Ishikawa (cell line): ENCODE data around the gene RREB1.

Experiments used
- CEBPB ChIP-seq: IDR thresholded peaks from 2 replicates; pipeline ENCODE4 v1.6.1; 2012
- CREB1 ChIP-seq: IDR thresholded peaks from 2 replicates; pipeline ENCODE4 v1.6.1; 2012; ENCODE audit warnings: low read depth
- EGR1 ChIP-seq: IDR thresholded peaks from 2 replicates; pipeline ENCODE4 v1.6.1; 2012
- EP300 ChIP-seq: IDR thresholded peaks from 2 replicates; pipeline ENCODE4 v1.6.1; 2012; ENCODE audit warnings: borderline replicate concordance
- FOXM1 ChIP-seq: IDR thresholded peaks from 2 replicates; pipeline ENCODE4 v1.6.1; 2012; ENCODE audit warnings: low read depth, borderline replicate concordance
- NFIC ChIP-seq: IDR thresholded peaks from 2 replicates; pipeline ENCODE4 v1.6.1; 2012
- RAD21 ChIP-seq: IDR thresholded peaks from 2 replicates; pipeline ENCODE4 v1.6.1; 2012; ENCODE audit warnings: low read depth
- TAF1 ChIP-seq: IDR thresholded peaks from 2 replicates; pipeline ENCODE4 v1.6.1; 2012; ENCODE audit warnings: low read depth, mild to moderate bottlenecking
- TCF12 ChIP-seq: IDR thresholded peaks from 2 replicates; pipeline ENCODE4 v1.6.1; 2012; ENCODE audit warnings: low read depth
- TEAD4 ChIP-seq: IDR thresholded peaks from 2 replicates; pipeline ENCODE4 v1.6.1; 2012
- USF1 ChIP-seq: IDR thresholded peaks from 2 replicates; pipeline ENCODE4 v1.6.1; 2012
- YY1 ChIP-seq: IDR thresholded peaks from 2 replicates; pipeline ENCODE4 v1.6.1; 2012; ENCODE audit warnings: low read depth
- ZBTB7A ChIP-seq: IDR thresholded peaks from 2 replicates; pipeline ENCODE4 v1.6.1; 2012; ENCODE audit warnings: low read depth
- TF ChIP-seq, protein P1 (sequence below): IDR thresholded peaks from 2 replicates; pipeline ENCODE4 v1.6.1; 2012
- TF ChIP-seq, protein P2 (sequence below): IDR thresholded peaks from 2 replicates; pipeline ENCODE4 v1.6.1; 2012; ENCODE audit warnings: low read depth, mild to moderate bottlenecking

Gene RREB1

DNA sequence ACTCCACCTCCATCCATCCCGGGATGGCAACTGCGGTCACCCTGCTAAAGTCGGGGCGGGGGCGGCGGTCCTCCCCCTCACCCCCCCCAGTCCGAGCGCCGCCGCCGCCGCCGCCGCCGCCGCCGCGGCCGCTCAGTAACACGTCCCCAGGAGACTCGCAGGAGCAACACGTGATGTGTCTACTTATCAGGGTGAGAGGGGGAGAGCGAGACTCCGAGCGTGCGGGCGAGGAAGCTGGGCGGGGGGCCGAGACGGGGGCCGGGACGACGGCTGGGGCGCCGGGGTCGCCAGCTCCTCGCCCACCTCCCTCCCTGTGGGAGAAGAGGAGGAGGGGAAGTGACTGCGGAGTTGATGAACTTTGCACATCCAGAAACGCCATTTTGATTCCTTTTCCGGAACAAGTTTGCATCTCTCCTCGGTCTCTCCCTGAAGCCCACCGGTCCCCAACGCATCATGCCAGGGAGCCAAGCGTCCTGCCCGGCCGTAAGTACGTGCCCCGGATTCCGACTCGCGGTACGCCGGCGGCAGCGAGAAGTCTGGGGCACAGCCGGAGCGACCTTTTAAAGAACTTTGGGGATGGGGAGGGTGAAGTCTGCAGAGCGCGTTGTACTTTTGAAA, at the start of gene RREB1:
Gene RREB1 (plus strand): TSS at position 384 of the 618 bp plus-strand sequence. CDS start 73,951 bp downstream, outside the sequence.
- TF ChIP-seq CEBPB (no peak), TCF12 (peak; percentile 12; the same call in 1 of the 2 replicates), TEAD4 (no peak), ZBTB7A (peak; percentile 19; the same call in 1 of the 2 replicates), RAD21 (no peak), USF1 (peak; percentile 92), NFIC (no peak), EGR1 (no peak), YY1 (peak; percentile 76), FOXM1 (no peak), TAF1 (peak; percentile 22; the same call in 1 of the 2 replicates), EP300 (peak; percentile 29; the same call in 1 of the 2 replicates), CREB1 (no peak)
- TF ChIP-seq, protein P1, sequence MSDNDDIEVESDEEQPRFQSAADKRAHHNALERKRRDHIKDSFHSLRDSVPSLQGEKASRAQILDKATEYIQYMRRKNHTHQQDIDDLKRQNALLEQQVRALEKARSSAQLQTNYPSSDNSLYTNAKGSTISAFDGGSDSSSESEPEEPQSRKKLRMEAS, result peak; percentile 41; the same call in 1 of the 2 replicates
- TF ChIP-seq, protein P2, sequence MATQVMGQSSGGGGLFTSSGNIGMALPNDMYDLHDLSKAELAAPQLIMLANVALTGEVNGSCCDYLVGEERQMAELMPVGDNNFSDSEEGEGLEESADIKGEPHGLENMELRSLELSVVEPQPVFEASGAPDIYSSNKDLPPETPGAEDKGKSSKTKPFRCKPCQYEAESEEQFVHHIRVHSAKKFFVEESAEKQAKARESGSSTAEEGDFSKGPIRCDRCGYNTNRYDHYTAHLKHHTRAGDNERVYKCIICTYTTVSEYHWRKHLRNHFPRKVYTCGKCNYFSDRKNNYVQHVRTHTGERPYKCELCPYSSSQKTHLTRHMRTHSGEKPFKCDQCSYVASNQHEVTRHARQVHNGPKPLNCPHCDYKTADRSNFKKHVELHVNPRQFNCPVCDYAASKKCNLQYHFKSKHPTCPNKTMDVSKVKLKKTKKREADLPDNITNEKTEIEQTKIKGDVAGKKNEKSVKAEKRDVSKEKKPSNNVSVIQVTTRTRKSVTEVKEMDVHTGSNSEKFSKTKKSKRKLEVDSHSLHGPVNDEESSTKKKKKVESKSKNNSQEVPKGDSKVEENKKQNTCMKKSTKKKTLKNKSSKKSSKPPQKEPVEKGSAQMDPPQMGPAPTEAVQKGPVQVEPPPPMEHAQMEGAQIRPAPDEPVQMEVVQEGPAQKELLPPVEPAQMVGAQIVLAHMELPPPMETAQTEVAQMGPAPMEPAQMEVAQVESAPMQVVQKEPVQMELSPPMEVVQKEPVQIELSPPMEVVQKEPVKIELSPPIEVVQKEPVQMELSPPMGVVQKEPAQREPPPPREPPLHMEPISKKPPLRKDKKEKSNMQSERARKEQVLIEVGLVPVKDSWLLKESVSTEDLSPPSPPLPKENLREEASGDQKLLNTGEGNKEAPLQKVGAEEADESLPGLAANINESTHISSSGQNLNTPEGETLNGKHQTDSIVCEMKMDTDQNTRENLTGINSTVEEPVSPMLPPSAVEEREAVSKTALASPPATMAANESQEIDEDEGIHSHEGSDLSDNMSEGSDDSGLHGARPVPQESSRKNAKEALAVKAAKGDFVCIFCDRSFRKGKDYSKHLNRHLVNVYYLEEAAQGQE, result no peak

DNA sequence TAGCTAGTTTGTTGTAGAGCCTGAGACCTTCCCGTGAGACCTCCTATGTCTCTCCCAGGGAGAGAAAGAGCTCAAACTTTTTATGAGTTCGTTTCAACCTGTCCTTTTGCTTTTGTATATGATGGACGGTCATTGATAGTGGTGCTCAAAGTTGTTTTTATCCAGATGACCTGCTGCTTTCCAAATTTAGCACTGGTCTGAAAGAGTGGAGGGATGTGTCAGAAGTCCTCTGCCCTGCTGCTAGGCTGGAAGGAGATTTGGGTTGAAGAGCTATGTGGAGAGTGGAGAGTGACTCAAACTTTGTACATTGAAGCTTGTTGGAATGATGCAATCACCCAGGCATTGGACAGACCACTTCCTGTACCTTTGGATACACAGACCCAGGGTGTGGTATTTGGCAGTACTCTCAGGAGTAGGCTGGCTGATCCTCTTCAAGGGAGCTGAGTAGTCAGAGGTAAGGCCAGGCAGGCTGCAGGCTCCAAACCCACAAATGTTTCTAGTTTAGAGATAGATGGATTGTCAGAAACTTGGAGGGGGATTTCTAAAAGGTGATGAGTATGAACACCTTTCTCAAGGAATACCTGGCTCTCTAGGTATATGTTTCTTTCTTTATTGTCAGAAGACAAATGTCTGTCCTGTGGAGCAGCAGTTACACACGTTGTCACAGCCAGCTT, 49.4 kb upstream of the RREB1 start:
- TF ChIP-seq RAD21 (peak; percentile 19; the same call in 1 of the 2 replicates), YY1 (peak; percentile 41; the same call in 1 of the 2 replicates), FOXM1 (no peak), USF1 (no peak), EP300 (peak; percentile 61; the same call in 1 of the 2 replicates), TCF12 (peak; percentile 40; the same call in 1 of the 2 replicates), EGR1 (no peak), TEAD4 (peak; percentile 76), TAF1 (no peak), NFIC (peak; percentile 52), CREB1 (no peak), CEBPB (peak; percentile 97), ZBTB7A (no peak)
- TF ChIP-seq, protein P1, result no peak
- TF ChIP-seq, protein P2, result no peak

DNA sequence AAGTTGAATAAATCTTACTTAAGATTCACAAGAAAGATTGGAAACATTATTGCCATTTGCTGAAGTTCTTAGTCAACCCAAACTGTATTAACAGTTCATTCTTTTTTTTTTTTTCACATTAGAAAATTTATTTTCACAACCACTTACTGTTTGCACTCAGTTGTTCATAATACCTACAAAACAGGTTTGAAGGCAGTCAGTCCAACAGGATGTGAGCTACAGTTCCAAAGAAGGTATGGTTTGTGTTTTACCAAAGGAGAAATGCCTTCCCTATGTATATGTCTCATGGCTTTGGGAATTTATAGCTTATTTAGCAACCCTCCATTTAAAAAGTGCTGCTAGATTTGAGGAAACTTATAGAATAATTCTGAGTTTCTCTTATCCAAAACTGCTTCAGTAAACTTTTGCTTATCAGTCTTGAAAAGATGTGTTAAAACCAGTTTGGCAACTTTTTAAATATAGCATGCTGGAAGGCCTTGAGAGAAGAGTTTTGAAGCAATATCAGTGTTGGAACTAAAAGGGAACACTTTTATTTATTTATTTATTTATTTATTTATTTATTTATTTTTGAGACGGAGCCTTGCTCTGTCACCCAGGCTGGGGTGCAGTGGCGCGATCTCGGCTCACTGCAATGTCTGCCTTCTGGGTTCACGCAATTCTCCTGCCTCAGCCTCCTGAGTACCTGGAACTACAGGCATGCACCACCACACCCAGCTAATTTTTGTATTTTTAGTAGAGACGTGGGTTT, 46.8 kb upstream of the RREB1 start:
- peak; percentile 35; the same call in 1 of the 2 replicates for TF ChIP-seq FOXM1
- TF ChIP-seq CREB1, result no peak
- TF ChIP-seq, protein P1, result peak; percentile 62

DNA sequence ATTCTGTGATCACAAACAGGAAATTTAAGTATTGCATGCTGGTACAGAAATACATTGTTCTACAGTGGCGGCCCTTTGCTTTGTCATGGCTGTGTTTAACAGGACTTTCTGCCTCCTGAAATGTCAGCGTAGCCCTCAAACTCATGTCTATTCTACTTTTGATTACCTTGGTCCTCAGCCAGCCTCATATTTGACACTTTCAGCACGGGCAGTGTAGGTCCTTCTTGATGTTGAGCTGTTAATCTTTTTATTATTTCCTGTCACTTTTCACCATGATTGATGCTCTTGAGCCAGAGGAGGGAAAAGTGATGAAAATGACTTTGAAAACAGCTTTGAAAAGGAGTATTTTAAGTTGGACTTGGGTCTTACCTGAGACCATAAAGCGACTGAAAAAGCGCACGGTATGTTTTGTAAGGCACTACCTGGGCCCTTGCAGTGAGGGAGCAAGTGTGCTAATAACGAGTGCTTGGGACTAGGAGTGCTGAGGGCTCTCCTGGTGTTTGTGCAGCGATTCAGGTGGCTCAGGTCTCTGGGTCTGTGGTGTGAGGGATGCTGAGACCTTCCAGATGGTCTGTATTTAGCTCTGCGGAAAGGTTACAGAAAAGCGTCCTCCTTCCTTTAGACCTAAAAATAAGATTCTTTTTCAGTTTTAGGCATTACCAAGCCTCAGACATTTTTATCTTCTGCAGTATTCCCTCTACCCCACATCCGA, 45.2 kb upstream of the RREB1 start:
- no peak for TF ChIP-seq TAF1
- TF ChIP-seq EP300, result no peak
- no peak for TF ChIP-seq FOXM1
- no peak for TF ChIP-seq NFIC
- TF ChIP-seq USF1, result no peak
- no peak for TF ChIP-seq TCF12
- TF ChIP-seq YY1, result no peak
- no peak for TF ChIP-seq ZBTB7A
- TF ChIP-seq CEBPB, result no peak
- no peak for TF ChIP-seq TEAD4
- TF ChIP-seq CREB1, result no peak
- no peak for TF ChIP-seq RAD21
- TF ChIP-seq, protein P1, result no peak
- TF ChIP-seq, protein P2, result no peak
- no peak for TF ChIP-seq EGR1
